Vagina (tissue), 2 donors: ENCODE results near the gene ANKS1B. TPM values are rescaled to one million over a fixed set of nuclear protein-coding genes. Genes with fewer than 3 reads are reported as not detected.

ENCODE experiments used
- DNase-seq, 2 donors: peaks; one replicate each; pipeline ENCODE4 v3.0.0-alpha.2; 2017; ENCODE audit errors: extremely low spot score in 2 of 2
- H3K27ac ChIP-seq: fragments of 200-600 bp; sonication (generic); one replicate; pipeline ENCODE4 v1.5.1; 2019
- H3K27me3 ChIP-seq: fragments of 200-600 bp; sonication (generic); one replicate; pipeline ENCODE4 v1.5.1; 2019
- H3K36me3 ChIP-seq, 2 donors: fragments of 200-600 bp; sonication (generic); one replicate each; pipeline ENCODE4 v1.5.1; 2017 to 2019
- H3K4me1 ChIP-seq: fragments of 200-600 bp; sonication (generic); one replicate; pipeline ENCODE4 v1.5.1; 2019
- H3K4me3 ChIP-seq, 2 donors: fragments of 200-600 bp; sonication (generic); 1 replicate in 1 of 2; 2 replicates in 1 of 2; pipeline ENCODE4 v1.5.1; 2016 to 2019
- H3K9me3 ChIP-seq: fragments of 200-600 bp; sonication (generic); one replicate; pipeline ENCODE4 v1.5.1; 2019
- POLR2A ChIP-seq, 2 donors: fragments of 450-650 bp; IDR thresholded peaks; one replicate each; pipeline ENCODE4 v1.6.1; 2017; ENCODE audit warnings: antibody characterized with exemption in 2 of 2, mild to moderate bottlenecking in 2 of 2, moderate library complexity in 2 of 2
- POLR2AphosphoS5 ChIP-seq, 2 donors: sonication (generic); formaldehyde crosslinking; IDR thresholded peaks; one replicate each; pipeline ENCODE4 v1.9.0; 2017; ENCODE audit warnings: antibody characterized with exemption in 2 of 2, mild to moderate bottlenecking in 2 of 2, low read depth in 1 of 2; ENCODE audit not compliant: insufficient read depth in 1 of 2
- intact Hi-C: fragments of 100-400 bp; cut with DNase I; formaldehyde crosslinking; loops from one replicate; pipeline ENCODE4 v1.15.1; 2023
- total RNA-seq: library from RNA; depleted of rRNA; stranded (reverse); fragments of >200 nt; gene quantifications from one replicate; pipeline ENCODE4 v1.2.3, GENCODE V29; 2016
- TF ChIP-seq, protein P1 (sequence below), 3 experiments: fragments of 450-650 bp in 2 of 3; fragments of 200-600 bp in 1 of 3; sonication (generic) in 1 of 3; IDR thresholded peaks; one replicate each; pipeline ENCODE4 v1.5.1; 2017 to 2019; ENCODE audit warnings: antibody characterized with exemption in 3 of 3, mild to moderate bottlenecking in 2 of 3, moderate library complexity in 2 of 3

ANKS1B gene
- total RNA-seq, 1 donor from 2014 or later: 11.5 TPM

DNA sequence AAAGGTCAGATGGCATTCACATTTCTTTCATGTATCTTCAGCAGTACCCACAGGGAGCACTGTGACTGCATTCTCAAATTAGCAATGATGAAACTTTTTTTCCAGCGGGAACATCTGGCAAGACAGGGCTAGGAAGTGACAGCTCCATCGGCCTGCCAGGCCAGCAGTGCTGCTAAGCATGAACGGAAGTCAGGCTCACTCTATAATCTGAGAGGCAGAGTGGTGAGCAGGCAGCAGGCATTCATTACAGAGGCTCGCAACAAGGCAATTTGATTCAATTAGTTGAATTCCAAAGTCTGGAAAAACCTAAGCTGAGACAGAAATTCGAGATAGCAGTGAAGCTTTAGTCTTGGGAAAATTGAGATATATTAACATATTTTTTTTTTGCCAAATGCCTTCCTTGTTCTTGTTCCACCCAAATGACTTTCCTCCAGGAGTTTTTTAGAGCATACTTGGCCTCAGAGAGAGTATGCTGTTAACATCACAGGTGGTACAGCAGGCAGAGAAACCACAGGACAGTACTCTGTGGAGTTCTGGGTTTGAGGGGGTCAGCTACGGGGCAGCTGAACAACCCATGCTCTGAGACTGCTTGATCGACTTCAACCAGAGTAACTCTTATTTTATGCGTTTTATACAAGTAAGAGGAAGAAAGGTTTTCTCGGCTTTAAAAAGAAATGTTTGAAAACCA is 924.8 kb downstream of the ANKS1B start:
- intact Hi-C loops: no loop called here
- Histone ChIP-seq H3K4me3 (no peak overlapping the region), H3K27ac (no peak overlapping the region), H3K36me3 (no peaks in the 10 kb centered on the region), H3K27me3 (no peaks in the 10 kb centered on the region), H3K4me1 (no peaks in the 10 kb centered on the region), H3K9me3 (no peaks in the 10 kb centered on the region)
- TF ChIP-seq POLR2AphosphoS5 (IDR thresholded peaks at IDR 0.05; ENCODE audit: insufficient read depth in 1 of 2, low read depth in 1 of 2): no peak
- TF ChIP-seq, protein P1, sequence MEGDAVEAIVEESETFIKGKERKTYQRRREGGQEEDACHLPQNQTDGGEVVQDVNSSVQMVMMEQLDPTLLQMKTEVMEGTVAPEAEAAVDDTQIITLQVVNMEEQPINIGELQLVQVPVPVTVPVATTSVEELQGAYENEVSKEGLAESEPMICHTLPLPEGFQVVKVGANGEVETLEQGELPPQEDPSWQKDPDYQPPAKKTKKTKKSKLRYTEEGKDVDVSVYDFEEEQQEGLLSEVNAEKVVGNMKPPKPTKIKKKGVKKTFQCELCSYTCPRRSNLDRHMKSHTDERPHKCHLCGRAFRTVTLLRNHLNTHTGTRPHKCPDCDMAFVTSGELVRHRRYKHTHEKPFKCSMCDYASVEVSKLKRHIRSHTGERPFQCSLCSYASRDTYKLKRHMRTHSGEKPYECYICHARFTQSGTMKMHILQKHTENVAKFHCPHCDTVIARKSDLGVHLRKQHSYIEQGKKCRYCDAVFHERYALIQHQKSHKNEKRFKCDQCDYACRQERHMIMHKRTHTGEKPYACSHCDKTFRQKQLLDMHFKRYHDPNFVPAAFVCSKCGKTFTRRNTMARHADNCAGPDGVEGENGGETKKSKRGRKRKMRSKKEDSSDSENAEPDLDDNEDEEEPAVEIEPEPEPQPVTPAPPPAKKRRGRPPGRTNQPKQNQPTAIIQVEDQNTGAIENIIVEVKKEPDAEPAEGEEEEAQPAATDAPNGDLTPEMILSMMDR (IDR thresholded peaks at IDR 0.05): no peak
- TF ChIP-seq POLR2A (IDR thresholded peaks at IDR 0.05): no peak
- DNase-seq: no peak

DNA sequence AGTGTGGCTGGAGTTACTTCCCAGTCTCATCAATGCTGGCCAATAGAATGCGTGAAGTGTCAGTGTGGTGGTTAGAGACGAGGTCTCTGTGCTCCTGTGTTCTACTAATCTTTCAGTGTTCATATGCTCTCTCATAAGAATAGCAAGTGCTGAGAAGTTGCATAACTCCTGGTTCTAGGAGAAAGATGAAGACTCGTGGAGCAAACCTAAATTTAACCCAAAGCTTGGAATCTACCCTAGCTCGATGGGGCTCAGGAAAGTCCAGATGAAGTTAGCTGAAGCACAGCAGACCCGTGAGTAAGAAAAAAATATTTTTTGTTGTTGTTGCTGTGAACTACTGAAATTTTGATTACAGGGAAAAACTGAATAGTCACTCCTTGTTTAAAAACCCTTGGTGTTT is 927.1 kb downstream of the ANKS1B start:
- no peak for DNase-seq
- H3K9me3 ChIP-seq: no peaks in the 10 kb centered on the region
- no peak for TF ChIP-seq POLR2A (IDR thresholded peaks at IDR 0.05)
- TF ChIP-seq POLR2AphosphoS5 (IDR thresholded peaks at IDR 0.05; ENCODE audit: insufficient read depth in 1 of 2, low read depth in 1 of 2): no peak
- TF ChIP-seq, protein P1 (IDR thresholded peaks at IDR 0.05): no peak
- H3K27ac ChIP-seq: no peak overlapping the region
- no peak overlapping the region for H3K4me3 ChIP-seq
- no peaks in the 10 kb centered on the region for H3K36me3 ChIP-seq
- intact Hi-C loops: no loop called here
- H3K27me3 ChIP-seq: no peaks in the 10 kb centered on the region
- H3K4me1 ChIP-seq: no peaks in the 10 kb centered on the region

DNA sequence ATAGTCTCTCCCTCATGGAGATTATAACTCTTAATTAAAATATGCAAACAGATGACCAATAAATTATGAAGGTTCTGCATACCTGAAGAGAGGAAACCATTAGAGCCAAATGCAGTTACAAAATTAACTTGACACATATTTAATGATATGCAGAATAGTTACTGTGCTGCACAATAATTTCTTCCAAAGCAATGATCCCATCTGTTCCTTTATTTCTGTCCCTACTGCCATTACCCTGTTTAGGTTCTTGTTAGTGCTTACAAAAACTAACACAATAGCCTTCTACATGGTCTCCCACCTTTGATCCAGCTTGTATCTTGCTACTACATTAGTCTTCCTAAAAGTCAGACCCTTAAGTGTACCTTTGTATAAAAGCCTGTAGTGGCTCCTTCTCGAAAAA is 928.5 kb downstream of the ANKS1B start:
- H3K4me1 ChIP-seq: no peaks in the 10 kb centered on the region
- no peaks in the 10 kb centered on the region for H3K36me3 ChIP-seq
- H3K27me3 ChIP-seq: no peaks in the 10 kb centered on the region
- H3K4me3 ChIP-seq: no peak overlapping the region
- TF ChIP-seq POLR2AphosphoS5 (IDR thresholded peaks at IDR 0.05; ENCODE audit: insufficient read depth in 1 of 2, low read depth in 1 of 2): no peak
- TF ChIP-seq POLR2A (IDR thresholded peaks at IDR 0.05): no peak
- TF ChIP-seq, protein P1 (IDR thresholded peaks at IDR 0.05): no peak
- no peaks in the 10 kb centered on the region for H3K9me3 ChIP-seq
- H3K27ac ChIP-seq: no peak overlapping the region
- intact Hi-C loops: no loop called here
- DNase-seq: no peak

DNA sequence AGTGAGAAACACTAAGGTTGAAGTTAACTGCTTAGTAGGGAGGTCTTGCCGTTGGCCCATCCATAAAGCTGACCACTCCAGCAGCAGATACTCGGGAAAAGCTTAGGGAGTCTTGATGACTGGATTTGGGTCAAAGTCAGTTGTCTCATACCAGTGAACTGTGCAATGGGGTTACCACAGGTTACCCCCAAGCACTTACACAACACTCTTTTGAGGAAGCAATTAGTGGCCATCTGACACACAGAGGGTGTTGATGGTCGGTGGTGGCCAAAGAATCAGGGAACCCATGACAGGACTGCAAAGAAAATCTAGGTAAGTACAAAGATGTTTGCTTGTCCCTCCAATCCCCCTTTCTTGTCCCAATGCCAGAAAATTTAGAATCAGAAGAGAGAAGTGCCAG is 929.4 kb downstream of the ANKS1B start:
- DNase-seq: no peak
- TF ChIP-seq POLR2A (IDR thresholded peaks at IDR 0.05) (no peak), POLR2AphosphoS5 (IDR thresholded peaks at IDR 0.05; ENCODE audit: insufficient read depth in 1 of 2, low read depth in 1 of 2) (no peak)
- TF ChIP-seq, protein P1 (IDR thresholded peaks at IDR 0.05): no peak
- Histone ChIP-seq H3K36me3 (no peaks in the 10 kb centered on the region), H3K9me3 (no peaks in the 10 kb centered on the region), H3K4me3 (no peak overlapping the region), H3K4me1 (no peaks in the 10 kb centered on the region), H3K27ac (no peak overlapping the region), H3K27me3 (no peaks in the 10 kb centered on the region)
- intact Hi-C loops: no loop called here

DNA sequence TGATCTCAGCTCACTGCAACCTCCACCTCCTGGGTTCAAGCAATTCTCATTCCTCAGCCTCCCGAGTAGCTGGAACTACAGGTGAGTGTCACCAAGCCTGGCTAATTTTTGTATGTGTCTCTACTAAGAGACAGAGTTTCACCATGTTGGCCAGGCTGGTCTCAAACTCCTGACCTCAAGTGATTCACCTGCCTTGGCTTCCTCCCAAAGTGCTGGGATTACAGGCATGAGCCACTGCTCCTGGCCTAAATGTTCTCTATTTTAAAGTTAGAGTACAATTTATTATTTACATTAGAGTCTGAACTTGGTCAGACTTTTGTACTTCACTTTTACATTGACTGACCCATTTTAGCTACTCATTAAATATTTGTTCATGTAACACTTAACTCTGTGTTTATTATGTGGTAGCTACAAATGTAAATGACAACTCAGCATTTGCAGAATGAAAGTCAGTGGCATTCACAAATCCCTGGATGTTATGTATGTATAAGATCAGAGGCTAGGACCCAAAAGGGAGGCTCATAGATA is 930.1 kb downstream of the ANKS1B start:
- no peaks in the 10 kb centered on the region for H3K36me3 ChIP-seq
- DNase-seq: no peak
- TF ChIP-seq, protein P1 (IDR thresholded peaks at IDR 0.05): no peak
- TF ChIP-seq POLR2A (IDR thresholded peaks at IDR 0.05) (no peak), POLR2AphosphoS5 (IDR thresholded peaks at IDR 0.05; ENCODE audit: insufficient read depth in 1 of 2, low read depth in 1 of 2) (no peak)
- no peak overlapping the region for H3K27ac ChIP-seq
- H3K27me3 ChIP-seq: no peaks in the 10 kb centered on the region
- H3K4me3 ChIP-seq: no peak overlapping the region
- no peaks in the 10 kb centered on the region for H3K4me1 ChIP-seq
- intact Hi-C loops: no loop called here
- H3K9me3 ChIP-seq: no peaks in the 10 kb centered on the region
